Keratinocyte (primary cell): ENCODE data around the gene AP1M1.

Experiments used
- EZH2 ChIP-seq: IDR thresholded peaks from one replicate; pipeline ENCODE4 v1.6.1; 2012; ENCODE audit warnings: inconsistent platforms, mild to moderate bottlenecking, low read length, moderate library complexity
- TF ChIP-seq, protein P1 (sequence below), 3 experiments: IDR thresholded peaks in 1 of 3; conservative IDR thresholded peaks in 1 of 3; optimal IDR thresholded peaks in 1 of 3; 2 replicates in 2 of 3; 3 replicates in 1 of 3; pipeline versions ENCODE3 to v1.5.1; 2011; ENCODE audit warnings: low read length in 3 of 3, mild to moderate bottlenecking in 3 of 3, moderate library complexity in 2 of 3, control low read depth in 1 of 3, inconsistent platforms in 1 of 3; ENCODE audit not compliant: insufficient read depth in 2 of 3; ENCODE audit errors: extremely low read depth in 1 of 3

DNA sequence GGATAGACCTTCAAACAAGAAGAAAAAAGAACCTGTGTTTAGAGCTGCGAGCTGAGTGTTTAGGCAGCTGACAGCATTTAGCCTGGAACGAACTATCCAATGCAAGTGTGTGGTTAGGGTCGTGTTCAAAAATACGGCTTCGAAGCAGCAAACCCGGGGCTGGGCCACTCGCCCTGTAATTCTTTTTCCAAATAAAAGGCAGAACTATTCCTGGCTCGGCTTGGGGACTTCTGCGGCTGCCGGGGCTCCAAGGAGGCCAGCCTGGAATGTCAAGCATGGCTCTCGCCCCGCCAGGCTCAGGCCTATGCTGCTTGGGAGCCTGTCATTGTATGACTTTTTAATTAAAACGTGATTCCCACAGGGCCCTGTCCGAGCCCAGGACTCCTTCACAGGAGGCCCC lies 75.2 kb downstream of the AP1M1 start:
- TF ChIP-seq, protein P1, sequence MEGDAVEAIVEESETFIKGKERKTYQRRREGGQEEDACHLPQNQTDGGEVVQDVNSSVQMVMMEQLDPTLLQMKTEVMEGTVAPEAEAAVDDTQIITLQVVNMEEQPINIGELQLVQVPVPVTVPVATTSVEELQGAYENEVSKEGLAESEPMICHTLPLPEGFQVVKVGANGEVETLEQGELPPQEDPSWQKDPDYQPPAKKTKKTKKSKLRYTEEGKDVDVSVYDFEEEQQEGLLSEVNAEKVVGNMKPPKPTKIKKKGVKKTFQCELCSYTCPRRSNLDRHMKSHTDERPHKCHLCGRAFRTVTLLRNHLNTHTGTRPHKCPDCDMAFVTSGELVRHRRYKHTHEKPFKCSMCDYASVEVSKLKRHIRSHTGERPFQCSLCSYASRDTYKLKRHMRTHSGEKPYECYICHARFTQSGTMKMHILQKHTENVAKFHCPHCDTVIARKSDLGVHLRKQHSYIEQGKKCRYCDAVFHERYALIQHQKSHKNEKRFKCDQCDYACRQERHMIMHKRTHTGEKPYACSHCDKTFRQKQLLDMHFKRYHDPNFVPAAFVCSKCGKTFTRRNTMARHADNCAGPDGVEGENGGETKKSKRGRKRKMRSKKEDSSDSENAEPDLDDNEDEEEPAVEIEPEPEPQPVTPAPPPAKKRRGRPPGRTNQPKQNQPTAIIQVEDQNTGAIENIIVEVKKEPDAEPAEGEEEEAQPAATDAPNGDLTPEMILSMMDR (optimal IDR thresholded peaks at IDR 0.05 in 1 of 3, IDR thresholded peaks at IDR 0.05 in 1 of 3, conservative IDR thresholded peaks at IDR 0.05 in 1 of 3; ENCODE audit: extremely low read depth in 1 of 3, insufficient read depth in 2 of 3, low read length in 3 of 3) = no peak
- no peak for TF ChIP-seq EZH2
